GM18907 (cell line): ENCODE data around the gene MSANTD1.

Experiments
- ATAC-seq: cut with Tn5 transposase; IDR thresholded peaks from one replicate; pipeline ENCODE4 v1.9.1; 2021; ENCODE audit warnings: mild to moderate bottlenecking, moderate library complexity; ENCODE audit not compliant: unreplicated experiment

The MSANTD1 gene

DNA sequence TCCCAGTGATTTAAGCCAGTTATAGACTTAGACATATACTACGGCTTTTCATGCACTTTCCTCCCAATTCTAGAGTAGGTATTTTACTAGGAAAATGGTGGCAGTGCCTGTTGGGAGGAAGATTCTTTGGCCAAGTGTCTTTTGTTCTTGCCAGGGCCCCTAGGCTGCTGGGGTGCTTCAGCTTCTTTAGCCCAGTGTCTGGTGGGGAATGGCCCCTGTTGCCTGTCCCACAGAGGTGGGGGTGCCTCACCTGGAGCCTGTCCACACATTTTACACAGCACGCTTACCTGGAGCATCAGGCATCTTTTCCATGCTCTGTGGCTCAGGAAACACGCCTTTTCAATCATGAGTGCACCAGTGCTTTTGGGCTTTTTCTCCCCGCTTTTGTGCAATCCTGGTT is 33.2 kb upstream of the MSANTD1 start:
- no peak for ATAC-seq

DNA sequence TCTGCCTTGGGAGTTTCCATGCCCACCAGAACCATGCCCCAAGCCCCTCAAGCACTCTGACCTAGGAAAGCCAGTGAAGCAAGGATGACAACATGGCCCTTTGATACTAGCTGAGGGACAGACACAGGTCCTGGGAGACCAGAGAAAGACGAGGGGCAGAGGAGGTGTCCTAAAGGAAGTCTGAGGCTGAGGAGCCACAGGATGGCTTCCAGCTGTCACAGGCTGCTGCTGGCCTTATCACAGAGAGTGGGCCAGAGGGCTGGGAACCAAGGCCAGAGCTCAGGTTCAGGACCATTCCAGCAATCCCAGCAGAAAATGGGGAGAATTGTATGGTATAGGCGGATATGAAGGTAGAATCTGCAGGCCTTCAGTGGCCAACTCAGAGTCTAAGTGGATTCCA is 31.7 kb upstream of the MSANTD1 start:
- ATAC-seq, result no peak

DNA sequence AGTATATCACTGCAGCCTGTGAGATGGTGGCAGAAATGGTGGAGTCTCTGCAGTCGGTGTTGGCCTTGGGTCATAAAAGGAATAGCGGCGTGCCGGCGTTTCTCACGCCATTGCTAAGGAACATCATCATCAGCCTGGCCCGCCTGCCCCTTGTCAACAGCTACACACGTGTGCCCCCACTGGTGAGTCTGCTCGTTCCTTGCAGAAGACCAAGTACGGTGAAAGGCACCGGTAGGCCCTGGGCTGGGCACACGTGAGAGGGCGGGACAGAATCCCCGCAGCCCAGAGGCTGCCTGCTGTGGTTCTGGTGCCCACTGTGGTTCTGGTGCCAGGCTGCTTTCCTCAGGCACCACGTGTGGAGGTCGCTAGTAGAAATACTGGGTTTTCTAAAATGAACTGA is 31.2 kb upstream of the MSANTD1 start:
- no peak for ATAC-seq

DNA sequence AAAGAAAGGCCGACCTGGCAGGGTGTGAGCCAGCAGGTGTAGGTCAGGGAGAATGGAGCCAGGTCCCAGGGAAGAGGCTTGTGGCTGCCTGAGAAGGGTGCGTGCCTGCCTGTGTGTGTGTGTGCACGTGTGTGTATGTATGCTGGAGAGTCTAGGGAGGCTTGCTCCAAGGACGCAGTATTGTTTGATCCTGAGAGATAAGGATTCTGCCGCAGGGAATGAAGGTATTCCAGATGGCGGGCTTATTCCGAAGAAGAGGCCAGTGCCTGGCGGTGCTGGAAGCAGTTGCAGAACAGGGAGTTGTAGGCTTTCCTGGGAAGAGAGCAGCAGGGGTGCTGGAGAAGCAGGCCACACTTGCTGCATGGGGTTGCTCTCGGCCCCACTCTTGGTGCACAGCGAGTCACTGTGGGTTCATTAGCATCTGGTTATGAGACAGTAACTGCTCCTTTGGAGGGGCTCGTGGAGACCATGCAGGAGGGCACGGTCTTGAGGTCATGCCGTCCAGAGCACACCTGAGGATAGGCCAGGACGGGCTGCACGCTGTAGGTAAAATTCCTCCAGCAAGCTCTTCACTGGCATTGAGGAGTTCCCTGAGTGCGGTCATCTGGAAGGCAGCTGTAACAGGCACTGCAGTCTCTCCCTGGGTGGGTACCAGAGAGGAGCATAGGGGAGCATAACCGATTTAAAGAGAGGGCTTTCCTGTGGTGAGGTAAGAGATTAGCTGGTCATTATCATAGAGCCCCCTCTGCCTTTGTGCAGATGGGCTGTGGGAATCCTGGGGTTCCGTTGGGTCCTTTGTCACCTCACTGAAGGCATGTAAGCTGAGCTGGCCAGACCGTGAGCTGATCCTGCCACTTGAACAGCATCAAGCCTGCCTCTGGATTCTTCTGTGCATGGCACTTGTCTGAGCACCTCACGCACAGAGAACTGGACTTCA is 29.9 kb upstream of the MSANTD1 start:
- ATAC-seq, result no peak

DNA sequence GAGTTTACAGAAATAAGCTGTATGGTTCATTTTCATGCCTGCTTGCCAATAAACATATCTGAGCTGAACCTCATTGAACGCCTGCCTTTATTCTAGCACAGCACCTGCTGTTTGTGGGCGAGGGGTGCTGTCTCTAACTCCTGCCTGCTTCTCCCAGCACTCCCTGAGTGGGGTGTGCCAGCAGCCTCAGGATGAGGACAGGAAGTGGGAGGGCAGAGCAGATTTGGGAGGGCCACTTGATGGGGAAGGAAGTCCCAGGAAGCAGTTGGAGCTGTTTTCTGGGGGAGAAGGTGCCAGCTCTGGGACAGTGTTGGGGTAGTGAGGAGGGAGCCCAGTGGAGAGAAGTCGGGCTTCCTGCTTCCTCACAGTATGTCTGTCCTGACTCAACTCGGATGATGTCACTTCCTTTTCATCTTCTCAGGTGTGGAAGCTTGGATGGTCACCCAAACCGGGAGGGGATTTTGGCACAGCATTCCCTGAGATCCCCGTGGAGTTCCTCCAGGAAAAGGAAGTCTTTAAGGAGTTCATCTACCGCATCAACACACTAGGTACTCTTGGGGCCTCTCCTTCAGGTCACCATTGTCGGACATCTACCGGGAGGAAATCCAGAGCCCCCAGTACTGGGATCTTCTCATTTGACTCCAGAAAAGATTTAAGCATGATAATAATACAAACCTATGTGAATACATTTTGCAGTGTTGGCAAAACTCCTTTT is 29.0 kb upstream of the MSANTD1 start:
- no peak for ATAC-seq

DNA sequence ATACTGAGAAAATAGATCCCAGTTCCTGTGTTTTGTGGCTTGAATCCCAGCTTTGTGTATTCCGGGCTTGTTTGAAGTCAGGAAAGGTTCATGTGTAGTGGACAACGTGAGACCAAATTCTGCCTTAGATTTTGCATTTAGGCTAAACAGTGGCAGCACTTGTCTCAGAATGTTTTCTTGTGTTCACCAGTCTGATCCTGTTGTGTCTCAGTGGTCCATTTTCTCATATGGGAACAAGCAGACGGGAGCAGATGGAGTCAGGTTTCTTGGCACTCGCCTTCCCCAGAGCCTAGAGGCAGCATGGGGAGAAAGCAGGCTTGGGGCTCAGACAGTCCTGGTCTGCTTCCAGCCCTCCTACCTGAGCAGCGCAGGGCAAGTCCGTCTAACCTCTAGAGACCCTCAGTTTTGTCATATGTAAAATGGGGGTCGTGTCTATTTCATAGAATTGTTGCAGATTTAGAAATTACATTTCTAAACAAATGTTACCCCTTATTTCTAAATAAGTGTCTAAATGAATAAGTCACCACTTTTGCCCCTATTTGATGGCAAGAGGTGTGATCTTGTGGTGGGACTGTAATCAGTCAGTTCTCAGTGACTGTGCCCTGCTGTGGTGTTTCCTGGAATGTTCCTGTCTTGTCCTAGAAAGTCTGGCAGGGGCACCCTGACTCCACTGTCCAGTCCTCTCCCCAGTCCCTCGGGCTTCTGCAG is 28.3 kb upstream of the MSANTD1 start:
- no peak for ATAC-seq

DNA sequence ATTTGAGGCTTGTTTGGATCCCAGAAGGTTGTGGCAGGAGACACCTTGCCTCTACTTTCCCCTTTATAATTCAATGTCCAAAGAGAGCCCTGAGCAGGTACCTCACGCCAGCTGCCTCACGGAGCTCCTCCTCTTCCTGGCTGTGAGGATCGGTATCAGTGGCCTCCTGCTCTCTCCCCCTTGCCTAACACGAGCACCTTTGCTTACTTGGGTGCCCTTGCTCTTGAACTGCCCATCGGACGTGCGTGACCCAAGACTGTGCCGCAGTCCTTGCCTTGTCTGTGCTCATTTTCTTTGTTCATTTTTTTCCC is 27.8 kb upstream of the MSANTD1 start:
- no peak for ATAC-seq

DNA sequence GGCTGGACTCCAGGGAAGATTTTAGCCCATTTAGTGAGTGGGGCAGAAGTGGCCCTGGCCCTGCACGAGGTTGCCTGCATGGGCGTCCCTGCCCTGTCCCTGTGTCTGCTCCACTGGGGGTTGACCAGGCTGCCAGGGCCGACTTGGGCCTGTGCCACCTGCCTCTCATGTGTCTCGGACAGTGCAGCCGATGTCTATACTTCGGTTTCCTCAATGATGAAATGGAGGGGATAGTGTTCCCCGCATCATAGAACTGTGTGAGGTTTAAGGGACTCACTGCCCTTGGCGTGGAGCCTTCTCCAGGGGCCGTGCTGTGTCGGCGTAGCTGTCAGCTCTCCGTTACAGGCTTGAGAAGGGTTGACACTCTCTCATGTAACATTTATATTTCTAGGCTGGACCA is 27.0 kb upstream of the MSANTD1 start:
- ATAC-seq, result no peak

DNA sequence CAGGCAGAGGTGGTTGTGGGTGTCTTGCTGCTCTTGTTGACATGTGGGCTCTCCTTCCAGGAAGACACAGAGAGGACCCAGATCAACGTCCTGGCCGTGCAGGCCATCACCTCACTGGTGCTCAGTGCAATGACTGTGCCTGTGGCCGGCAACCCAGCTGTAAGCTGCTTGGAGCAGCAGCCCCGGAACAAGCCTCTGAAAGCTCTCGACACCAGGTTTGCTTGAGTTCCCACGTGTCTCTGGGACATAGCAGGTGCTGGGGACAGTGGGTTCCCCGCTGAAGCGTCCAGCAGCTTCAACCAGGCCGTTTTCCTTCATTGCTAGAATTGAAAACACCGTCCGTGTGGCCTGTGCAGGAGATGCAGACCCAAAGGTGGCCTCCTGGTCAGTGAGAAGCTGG is 25.6 kb upstream of the MSANTD1 start:
- ATAC-seq, result no peak

DNA sequence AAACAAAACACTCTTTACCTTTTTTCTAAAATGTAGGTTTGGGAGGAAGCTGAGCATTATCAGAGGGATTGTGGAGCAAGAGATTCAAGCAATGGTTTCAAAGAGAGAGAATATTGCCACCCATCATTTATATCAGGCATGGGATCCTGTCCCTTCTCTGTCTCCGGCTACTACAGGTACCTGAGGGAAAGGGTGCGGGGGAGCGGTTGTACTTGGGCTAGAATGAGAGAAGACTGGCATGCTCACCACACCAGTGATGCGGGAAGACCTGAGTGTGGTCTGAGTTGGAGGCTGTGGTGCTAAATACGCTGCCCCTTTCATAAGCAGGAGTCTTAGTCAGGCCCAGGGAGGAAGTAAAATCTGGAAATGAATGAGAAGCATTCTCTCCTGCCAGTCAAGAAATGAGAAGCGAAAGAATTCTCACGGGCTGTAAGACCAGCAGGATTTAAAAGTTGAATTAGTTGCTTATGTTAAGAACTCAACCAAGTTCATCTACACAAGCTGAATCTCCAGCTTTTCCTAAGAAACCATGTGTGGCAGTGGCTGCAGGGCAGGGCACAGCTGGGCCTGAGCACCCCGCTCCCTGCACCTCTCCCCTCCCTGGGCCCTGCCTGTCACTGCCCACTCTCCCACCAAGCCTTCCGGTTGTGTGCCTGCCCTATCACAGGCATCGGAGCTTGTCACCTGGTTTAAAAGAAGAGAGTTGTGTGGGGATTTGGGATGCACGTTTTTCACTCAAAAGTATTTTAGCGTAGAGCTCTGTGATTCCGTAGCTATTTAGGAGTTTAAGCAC is 24.8 kb upstream of the MSANTD1 start:
- no peak for ATAC-seq

DNA sequence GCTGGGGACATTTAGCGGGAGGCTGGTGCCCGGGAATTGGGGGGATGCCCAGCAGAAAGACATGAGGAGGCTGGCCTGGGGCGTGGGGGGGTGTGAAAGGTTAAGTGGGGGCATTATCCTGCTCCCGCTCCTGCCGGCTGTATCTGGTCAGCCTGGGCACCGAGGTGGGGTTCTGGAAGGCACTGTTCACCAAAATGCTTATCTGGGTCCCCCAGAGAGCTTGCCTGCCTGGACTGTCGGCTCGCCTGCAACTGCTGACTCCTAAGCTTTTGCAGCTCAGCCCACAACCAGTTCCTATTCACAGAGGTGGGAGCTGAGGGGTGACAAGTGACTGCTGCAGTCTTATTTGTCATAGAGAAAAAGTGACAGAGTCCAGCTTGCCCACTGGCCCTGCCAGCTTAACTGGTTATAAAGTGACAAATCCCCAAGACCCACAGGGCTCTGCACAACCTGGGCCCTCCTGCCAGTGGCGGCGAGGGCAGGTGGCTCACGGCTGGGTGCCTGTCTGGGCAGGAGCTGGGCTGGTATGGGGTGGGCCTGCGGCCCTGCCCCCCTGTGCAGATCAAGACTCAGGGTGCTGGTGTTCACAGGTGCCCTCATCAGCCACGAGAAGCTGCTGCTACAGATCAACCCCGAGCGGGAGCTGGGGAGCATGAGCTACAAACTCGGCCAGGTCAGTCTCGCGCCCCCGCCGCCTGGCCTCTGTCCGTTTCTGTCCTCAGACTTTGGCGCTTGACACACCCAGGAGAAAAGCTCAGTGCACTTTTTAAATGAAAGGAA is 23.7 kb upstream of the MSANTD1 start:
- no peak for ATAC-seq

DNA sequence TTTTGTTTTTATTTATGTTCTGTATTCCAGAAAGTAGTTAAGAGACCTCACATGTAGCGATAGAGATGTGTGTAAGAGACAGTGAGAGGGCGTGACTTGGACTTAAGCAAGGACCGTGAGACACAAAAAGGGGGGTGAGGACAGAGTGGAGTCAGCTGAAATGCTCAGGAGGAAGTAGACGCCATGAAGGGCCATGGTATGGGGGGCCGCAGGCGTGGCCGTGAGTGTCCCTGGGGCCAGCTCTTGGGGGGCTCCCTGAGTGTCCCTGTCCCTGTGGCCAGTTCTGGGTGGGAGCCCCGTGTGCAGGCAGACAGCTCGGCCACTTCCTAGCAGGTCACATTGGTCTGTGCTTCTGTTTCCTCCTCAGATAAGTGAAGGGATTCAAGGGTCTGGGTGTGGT is 23.0 kb upstream of the MSANTD1 start:
- no peak for ATAC-seq

DNA sequence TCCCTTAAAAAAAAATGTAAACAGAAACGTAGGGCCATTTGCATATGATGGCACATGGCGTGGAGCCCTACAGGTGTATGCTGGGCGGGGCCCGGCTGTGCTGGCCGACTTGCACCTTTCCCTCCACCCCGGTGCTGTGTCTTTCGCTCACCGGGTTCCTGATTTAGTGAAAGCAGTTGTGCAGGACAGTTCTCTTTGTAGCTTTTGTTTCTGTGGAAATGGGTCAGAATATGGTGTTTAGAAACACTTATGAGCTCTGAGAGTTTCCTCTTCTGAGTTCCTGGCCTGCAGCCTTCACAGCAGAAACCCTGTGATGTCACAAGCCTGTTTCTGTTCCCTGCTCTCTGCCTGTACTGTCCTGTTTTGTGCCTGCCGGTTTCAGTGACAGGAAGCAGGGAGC is 22.5 kb upstream of the MSANTD1 start:
- ATAC-seq, result no peak

DNA sequence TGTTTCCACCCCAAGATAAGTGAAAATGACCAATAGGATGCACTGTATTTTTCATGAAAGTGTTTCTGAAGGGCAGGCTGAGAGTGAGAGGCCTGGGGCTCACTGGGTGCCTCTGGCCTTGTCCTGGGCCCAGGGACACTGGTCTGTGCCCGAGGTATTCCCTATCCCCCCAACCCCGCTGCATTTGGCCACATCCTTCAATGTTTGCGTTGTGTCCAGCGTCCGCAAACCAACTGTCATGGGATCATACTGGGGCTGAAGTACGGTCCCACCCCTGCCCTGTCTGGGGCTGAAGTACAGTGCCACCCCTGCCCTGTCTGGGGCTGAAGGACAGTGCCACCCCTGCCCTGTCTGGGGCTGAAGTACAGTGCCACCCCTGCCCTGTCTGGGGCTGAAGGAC is 22.0 kb upstream of the MSANTD1 start:
- ATAC-seq, result no peak

DNA sequence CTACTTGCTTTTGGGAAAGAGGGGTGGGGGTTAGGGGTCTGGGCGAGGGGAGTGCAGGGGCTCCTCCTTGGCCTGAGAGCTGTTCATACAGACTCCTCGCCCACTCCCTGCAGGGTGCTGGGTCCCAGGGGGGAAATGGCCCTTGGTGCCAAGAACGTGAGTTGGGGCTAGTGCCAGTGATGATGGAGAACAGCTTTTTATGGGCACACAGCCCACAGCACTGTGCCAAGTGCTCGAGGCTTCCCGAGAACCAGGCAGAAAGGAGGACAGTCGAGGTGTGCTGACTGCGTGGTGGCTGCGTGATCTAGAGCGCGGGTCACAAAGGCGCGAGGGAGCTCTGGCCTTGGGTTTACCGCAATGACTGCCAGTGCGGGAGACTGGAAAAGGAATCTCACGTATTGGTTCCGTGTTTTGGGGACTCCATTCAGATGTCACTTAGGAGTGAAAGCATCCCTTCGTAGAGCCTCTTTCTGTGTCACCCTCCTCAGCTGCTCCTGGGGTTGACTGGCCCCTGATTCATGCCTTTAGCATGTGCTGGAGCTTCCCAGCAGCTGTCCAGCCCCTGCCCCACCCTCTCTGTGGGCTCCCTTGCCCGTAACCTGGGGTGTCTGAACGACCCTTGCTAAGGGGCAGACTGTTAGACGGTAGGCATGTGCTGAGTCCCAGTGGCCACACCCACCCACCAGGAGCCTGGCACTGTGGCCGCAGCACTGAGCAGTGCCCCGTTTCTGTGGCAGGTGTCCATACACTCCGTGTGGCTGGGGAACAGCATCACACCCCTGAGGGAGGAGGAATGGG is 20.9 kb upstream of the MSANTD1 start:
- ATAC-seq, result no peak

DNA sequence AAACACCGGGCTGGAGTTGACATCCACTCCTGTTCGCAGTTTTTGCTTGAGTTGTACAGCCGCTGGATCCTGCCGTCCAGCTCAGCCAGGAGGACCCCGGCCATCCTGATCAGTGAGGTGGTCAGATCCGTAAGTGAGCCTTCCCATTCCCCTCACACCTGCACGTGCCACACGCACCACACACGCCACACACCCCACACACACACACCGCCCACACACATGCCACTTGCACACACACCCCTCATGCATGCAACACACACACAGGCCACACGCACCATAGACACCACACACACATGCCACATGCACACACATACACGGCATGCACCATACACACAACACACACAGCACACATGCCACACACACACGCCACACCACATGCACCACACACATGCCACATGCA is 20.1 kb upstream of the MSANTD1 start:
- no peak for ATAC-seq

DNA sequence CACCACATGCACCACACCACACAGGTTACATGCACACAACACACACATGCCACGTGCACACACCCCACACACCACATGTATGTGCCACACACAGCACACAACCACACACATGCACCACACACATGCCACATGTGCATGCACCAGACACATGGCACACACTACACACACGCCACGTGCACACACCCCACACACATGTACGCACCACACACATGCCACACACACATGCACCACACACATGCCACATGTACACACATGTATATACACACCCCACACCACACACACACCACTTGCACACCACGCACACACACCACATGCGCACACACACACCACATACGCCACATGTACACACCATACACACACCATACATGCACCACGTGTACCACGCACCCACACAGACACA is 19.6 kb upstream of the MSANTD1 start:
- ATAC-seq, result no peak

DNA sequence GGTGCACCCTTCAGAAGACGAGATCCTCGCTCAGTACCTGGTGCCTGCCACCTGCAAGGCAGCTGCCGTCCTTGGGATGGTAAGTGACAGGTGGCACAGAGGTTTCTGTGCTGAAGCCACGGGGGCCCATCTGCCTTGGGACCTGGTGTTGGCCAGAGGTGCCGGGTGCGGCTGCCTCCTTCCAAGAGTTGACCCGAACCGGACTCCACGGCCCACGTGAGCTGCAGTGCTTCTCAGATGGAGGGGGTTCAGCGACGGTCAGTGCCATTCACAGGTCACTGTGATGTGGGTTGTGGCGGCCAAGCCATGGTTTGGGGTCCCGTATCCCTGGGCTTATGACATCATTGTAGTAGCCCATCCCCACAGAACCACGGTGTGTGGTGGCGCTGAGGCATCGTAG is 19.0 kb upstream of the MSANTD1 start:
- ATAC-seq, result no peak

DNA sequence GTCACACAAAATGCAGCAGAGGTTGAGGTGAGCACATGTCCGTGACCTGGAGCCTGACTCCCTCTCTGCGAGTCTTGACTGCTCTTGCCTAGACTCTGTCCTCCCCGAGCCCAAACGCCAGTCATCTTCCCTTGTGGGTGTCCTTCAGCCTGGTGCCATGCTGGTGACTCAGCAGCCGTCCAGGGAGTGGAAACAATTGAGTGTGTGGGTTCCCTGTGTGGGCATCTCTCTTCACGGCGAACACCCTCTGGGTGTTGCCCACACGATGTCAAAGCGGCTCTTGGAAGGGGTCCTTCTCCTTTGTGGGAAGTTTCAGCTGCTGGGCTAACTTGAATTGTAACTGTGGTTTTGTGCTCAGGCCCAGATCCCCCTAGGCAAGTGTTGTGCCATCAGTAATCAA is 17.5 kb upstream of the MSANTD1 start:
- no peak for ATAC-seq

DNA sequence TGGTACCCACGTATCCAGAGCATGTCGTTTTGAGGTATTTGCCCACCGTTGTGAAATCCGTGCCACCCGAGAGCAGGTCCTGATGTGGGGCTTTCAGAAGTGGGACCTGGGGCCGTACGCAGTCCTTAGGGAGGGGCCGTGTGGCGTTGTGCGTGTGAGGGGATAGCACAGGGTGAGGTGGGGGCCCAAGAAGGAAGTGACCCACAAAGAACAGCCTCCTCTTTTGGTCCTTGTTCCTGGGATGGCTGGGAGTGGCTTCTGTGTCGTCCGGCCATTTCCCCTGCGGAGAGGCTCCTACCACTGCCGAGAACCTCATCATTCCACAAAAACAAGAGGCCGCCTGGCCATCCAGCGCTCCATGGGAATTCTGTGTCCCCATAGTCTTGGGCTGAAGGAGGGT is 17.0 kb upstream of the MSANTD1 start:
- ATAC-seq, result no peak
